Skeletal muscle tissue (tissue), 4 donors: Measurements from ENCODE around the gene ERBB2. TPM values are rescaled to one million over a fixed set of nuclear protein-coding genes. Genes with fewer than 3 reads are reported as not detected.

ENCODE experiments used
- H3K27ac ChIP-seq: one replicate; pipeline ENCODE4 v1.7.0; 2013; ENCODE audit warnings: mild to moderate bottlenecking, low read depth, low read length, inconsistent platforms
- H3K27me3 ChIP-seq, 3 donors: one replicate each; pipeline ENCODE4 v1.7.0; 2013; ENCODE audit warnings: low read length in 3 of 3; ENCODE audit not compliant: control insufficient read depth in 3 of 3, insufficient read depth in 3 of 3
- H3K36me3 ChIP-seq, 3 donors: one replicate each; pipeline ENCODE4 v1.7.0; 2013; ENCODE audit warnings: low read length in 3 of 3; ENCODE audit not compliant: control insufficient read depth in 3 of 3, insufficient read depth in 3 of 3
- H3K4me1 ChIP-seq, 3 donors: one replicate each; pipeline ENCODE4 v1.7.0; 2013; ENCODE audit warnings: low read length in 3 of 3, mild to moderate bottlenecking in 3 of 3; ENCODE audit not compliant: control insufficient read depth in 3 of 3, insufficient read depth in 3 of 3
- H3K4me3 ChIP-seq, 3 donors: one replicate each; pipeline ENCODE4 v1.7.0; 2013; ENCODE audit warnings: low read length in 3 of 3
- H3K9ac ChIP-seq, 3 donors: one replicate each; pipeline ENCODE4 v1.7.0; 2013; ENCODE audit warnings: low read length in 3 of 3, mild to moderate bottlenecking in 3 of 3, moderate library complexity in 2 of 3, low read depth in 1 of 3
- H3K9me3 ChIP-seq, 3 donors: one replicate each; pipeline ENCODE4 v1.7.0; 2013; ENCODE audit warnings: low read length in 3 of 3; ENCODE audit not compliant: control insufficient read depth in 3 of 3
- total RNA-seq: library from RNA; depleted of rRNA; stranded (reverse); fragments of >200 nt; gene quantifications from one replicate; pipeline ENCODE4 v1.2.3, GENCODE V29; 2014
- donor health status: Osteomylitis.

Gene ERBB2
- total RNA-seq, 1 donor from 2014 or later = 69.9 TPM

- Histone ChIP-seq H3K4me3 (no peak overlapping the region), H3K9me3 (no peaks in the 10 kb centered on the region), H3K4me1 (peaks cover 4 to 13% (median 10%) of the 10 kb centered on the region in 3 donors), H3K36me3 (no peaks in the 10 kb centered on the region), H3K9ac (no peak overlapping the region), H3K27ac (no peak overlapping the region), H3K27me3 (peaks cover 44 to 51% (median 44%) of the 10 kb centered on the region in 3 donors)
Measured at GRCh38 chr17:39736319-39737165, 36.7 kb downstream of the ERBB2 start.

- Histone ChIP-seq H3K4me1 (peaks cover 4 to 13% (median 10%) of the 10 kb centered on the region in 3 donors), H3K9me3 (no peaks in the 10 kb centered on the region), H3K27me3 (peaks cover 48 to 56% (median 49%) of the 10 kb centered on the region in 3 donors), H3K9ac (peak overlapping the region in 1 of 3 donors; percentile 11), H3K27ac (no peak overlapping the region), H3K36me3 (no peaks in the 10 kb centered on the region), H3K4me3 (no peak overlapping the region)
Measured at GRCh38 chr17:39737206-39737759, 37.4 kb downstream of the ERBB2 start.

- no peak within 1 kb of the TSS for H3K27ac ChIP-seq
- no peaks in the 10 kb centered on the region for H3K36me3 ChIP-seq
- H3K27me3 ChIP-seq = peaks cover 53 to 63% (median 56%) of the 10 kb centered on the region in 3 donors
- peak within 1 kb of the TSS in 1 of 3 donors; percentile 25 for H3K9ac ChIP-seq
- peaks cover 4 to 13% (median 10%) of the 10 kb centered on the region in 3 donors for H3K4me1 ChIP-seq
- no peaks in the 10 kb centered on the region for H3K9me3 ChIP-seq
- peak within 1 kb of the TSS in 1 of 3 donors; percentile 22 for H3K4me3 ChIP-seq
Measured at GRCh38 chr17:39737760-39738567, 38.1 kb downstream of the ERBB2 start, which contains the start of gene GRB7. TSS of gene GRB7 (plus strand) at chr17:39737938. CDS start at chr17:39742302, 4,364 bp downstream.

- peaks cover 4 to 13% (median 10%) of the 10 kb centered on the region in 3 donors for H3K4me1 ChIP-seq
- H3K27me3 ChIP-seq = peaks cover 58 to 68% (median 61%) of the 10 kb centered on the region in 3 donors
- H3K36me3 ChIP-seq = no peaks in the 10 kb centered on the region
- H3K9ac ChIP-seq = peak overlapping the region in 1 of 3 donors; percentile 25
- no peaks in the 10 kb centered on the region for H3K9me3 ChIP-seq
- no peak overlapping the region for H3K27ac ChIP-seq
- no peak overlapping the region for H3K4me3 ChIP-seq
Measured at GRCh38 chr17:39738568-39738901, 38.7 kb downstream of the ERBB2 start.

GRCh38 chr17:39738983-39739884, 39.4 kb downstream of the ERBB2 start:
- H3K27me3 ChIP-seq = peaks cover 63 to 74% (median 66%) of the 10 kb centered on the region in 3 donors
- no peaks in the 10 kb centered on the region for H3K9me3 ChIP-seq
- peak overlapping the region in 1 of 3 donors; percentile 25 for H3K9ac ChIP-seq
- no peaks in the 10 kb centered on the region for H3K36me3 ChIP-seq
- H3K27ac ChIP-seq = no peak overlapping the region
- peaks cover 4 to 13% (median 10%) of the 10 kb centered on the region in 3 donors for H3K4me1 ChIP-seq
- no peak overlapping the region for H3K4me3 ChIP-seq

GRCh38 chr17:39739885-39740356, 40.1 kb downstream of the ERBB2 start:
- Histone ChIP-seq H3K9ac (peak overlapping the region in 1 of 3 donors; percentile 25), H3K4me3 (no peak overlapping the region), H3K27ac (no peak overlapping the region)

GRCh38 chr17:39740357-39741111, 40.7 kb downstream of the ERBB2 start:
- H3K27me3 ChIP-seq = peaks cover 63 to 79% (median 71%) of the 10 kb centered on the region in 3 donors
- no peak overlapping the region for H3K27ac ChIP-seq
- no peak overlapping the region for H3K4me3 ChIP-seq

More at GRCh38 chr17:39739885-39740356, 40.1 kb downstream of the ERBB2 start:
- Histone ChIP-seq H3K4me1 (peaks cover 4 to 13% (median 10%) of the 10 kb centered on the region in 3 donors), H3K9me3 (no peaks in the 10 kb centered on the region), H3K36me3 (no peaks in the 10 kb centered on the region), H3K27me3 (peaks cover 63 to 79% (median 71%) of the 10 kb centered on the region in 3 donors)

GRCh38 chr17:39742126-39742855, 42.4 kb downstream of the ERBB2 start:
- Histone ChIP-seq H3K9ac (no peak overlapping the region), H3K4me1 (peaks cover 4 to 13% (median 10%) of the 10 kb centered on the region in 3 donors), H3K36me3 (no peaks in the 10 kb centered on the region), H3K9me3 (no peaks in the 10 kb centered on the region), H3K4me3 (no peak overlapping the region), H3K27ac (no peak overlapping the region), H3K27me3 (peaks cover 55 to 67% (median 60%) of the 10 kb centered on the region in 3 donors)

More at GRCh38 chr17:39740357-39741111, 40.7 kb downstream of the ERBB2 start:
- H3K36me3 ChIP-seq = no peaks in the 10 kb centered on the region
- peaks cover 4 to 13% (median 10%) of the 10 kb centered on the region in 3 donors for H3K4me1 ChIP-seq
- no peak overlapping the region for H3K9ac ChIP-seq
- no peaks in the 10 kb centered on the region for H3K9me3 ChIP-seq
